MM.1S (cell line): ENCODE data around the gene TRIM54.

ENCODE experiments used
- DNase-seq: peaks from one replicate; pipeline ENCODE4 v3.0.0-alpha.2; 2015
- H2AFZ ChIP-seq: fragments of 300-600 bp; sonication (generic); 2 replicates; pipeline ENCODE4 v1.6.0; 2016; ENCODE audit warnings: antibody characterized with exemption, low read length
- H3F3A ChIP-seq: fragments of 300-600 bp; sonication (generic); 2 replicates; pipeline ENCODE4 v1.6.1; 2016; ENCODE audit warnings: mild to moderate bottlenecking, antibody characterized with exemption, low read length, moderate library complexity, mixed read lengths; ENCODE audit not compliant: insufficient read depth
- H3K27ac ChIP-seq: fragments of 300-600 bp; sonication (generic); 2 replicates; pipeline ENCODE4 v1.5.1; 2016; ENCODE audit warnings: mild to moderate bottlenecking, low read length
- H3K27me3 ChIP-seq: fragments of 300-600 bp; sonication (generic); replicated peaks from 2 replicates; pipeline ENCODE4 v1.6.0; 2016; ENCODE audit warnings: low read length; ENCODE audit not compliant: insufficient read depth
- H3K36me3 ChIP-seq: fragments of 300-600 bp; sonication (generic); replicated peaks from 2 replicates; pipeline ENCODE4 v1.6.1; 2016; ENCODE audit warnings: mild to moderate bottlenecking, low read length, mixed read lengths; ENCODE audit not compliant: insufficient read depth
- H3K4me1 ChIP-seq: fragments of 300-600 bp; sonication (generic); 2 replicates; pipeline ENCODE4 v1.6.1; 2016; ENCODE audit warnings: low read length, mixed read lengths
- H3K4me2 ChIP-seq: fragments of 300-600 bp; sonication (generic); 2 replicates; pipeline ENCODE4 v1.6.0; 2016; ENCODE audit warnings: low read depth, low read length
- H3K4me3 ChIP-seq: fragments of 300-600 bp; sonication (generic); 2 replicates; pipeline ENCODE4 v1.5.1; 2016; ENCODE audit warnings: low read length, mixed read lengths
- H3K79me2 ChIP-seq: fragments of 300-600 bp; sonication (generic); 2 replicates; pipeline ENCODE4 v1.6.1; 2016; ENCODE audit warnings: mixed run types, low read length, mixed read lengths
- H3K9ac ChIP-seq: fragments of 300-600 bp; sonication (generic); 2 replicates; pipeline ENCODE4 v1.6.1; 2016; ENCODE audit warnings: low read length, mixed read lengths
- H3K9me2 ChIP-seq: fragments of 300-600 bp; sonication (generic); replicated peaks from 2 replicates; pipeline ENCODE4 v1.6.1; 2016; ENCODE audit warnings: mild to moderate bottlenecking, low read length, mixed read lengths; ENCODE audit not compliant: insufficient read depth
- H3K9me3 ChIP-seq: fragments of 300-600 bp; sonication (generic); replicated peaks from 2 replicates; pipeline ENCODE4 v1.6.1; 2016; ENCODE audit warnings: mild to moderate bottlenecking, low read length, mixed read lengths; ENCODE audit not compliant: insufficient read depth
- H4K20me1 ChIP-seq: fragments of 300-600 bp; sonication (generic); 2 replicates; pipeline ENCODE4 v1.6.1; 2016; ENCODE audit warnings: mild to moderate bottlenecking, low read length, moderate library complexity, mixed read lengths; ENCODE audit not compliant: insufficient read depth
- EZH2 ChIP-seq: fragments of 300-600 bp; sonication (generic); optimal IDR thresholded peaks from 2 replicates; pipeline ENCODE3; 2017; ENCODE audit warnings: low read depth, mild to moderate bottlenecking, antibody characterized with exemption, low read length, mixed read lengths
- EZH2phosphoT487 ChIP-seq: fragments of 300-600 bp; sonication (generic); IDR thresholded peaks from 2 replicates; pipeline ENCODE4 v1.6.1; 2018; ENCODE audit warnings: antibody characterized with exemption, low read length
- TF ChIP-seq, protein P1 (sequence below): fragments of 300-600 bp; sonication (generic); IDR thresholded peaks from 2 replicates; pipeline ENCODE4 v1.5.1; 2016; ENCODE audit warnings: antibody characterized with exemption, low read length, mixed read lengths

The TRIM54 gene

DNA sequence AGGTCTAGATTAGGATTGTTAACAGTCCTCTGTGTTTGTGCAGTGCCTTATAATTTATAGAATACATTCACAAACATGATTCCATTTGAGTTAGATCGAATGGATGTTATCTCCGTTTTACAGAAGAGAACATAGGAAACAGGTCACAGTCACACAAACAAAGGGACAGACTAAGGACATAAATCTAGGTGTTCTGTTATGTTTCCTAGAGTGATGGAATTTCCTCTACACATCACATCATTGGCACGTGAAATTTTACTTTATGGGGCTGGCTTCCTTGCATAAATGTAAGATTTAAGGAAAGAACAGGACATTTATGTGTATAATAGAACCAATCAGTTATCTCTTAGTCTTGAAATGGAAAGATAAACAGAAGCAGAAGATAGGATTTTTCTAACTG lies 6.4 kb downstream of the TRIM54 start:
- H4K20me1 ChIP-seq: no peaks in the 10 kb centered on the region
- no peaks in the 10 kb centered on the region for H3K79me2 ChIP-seq
- no peak for DNase-seq
- TF ChIP-seq EZH2 (no peak), EZH2phosphoT487 (no peak)
- TF ChIP-seq, protein P1, sequence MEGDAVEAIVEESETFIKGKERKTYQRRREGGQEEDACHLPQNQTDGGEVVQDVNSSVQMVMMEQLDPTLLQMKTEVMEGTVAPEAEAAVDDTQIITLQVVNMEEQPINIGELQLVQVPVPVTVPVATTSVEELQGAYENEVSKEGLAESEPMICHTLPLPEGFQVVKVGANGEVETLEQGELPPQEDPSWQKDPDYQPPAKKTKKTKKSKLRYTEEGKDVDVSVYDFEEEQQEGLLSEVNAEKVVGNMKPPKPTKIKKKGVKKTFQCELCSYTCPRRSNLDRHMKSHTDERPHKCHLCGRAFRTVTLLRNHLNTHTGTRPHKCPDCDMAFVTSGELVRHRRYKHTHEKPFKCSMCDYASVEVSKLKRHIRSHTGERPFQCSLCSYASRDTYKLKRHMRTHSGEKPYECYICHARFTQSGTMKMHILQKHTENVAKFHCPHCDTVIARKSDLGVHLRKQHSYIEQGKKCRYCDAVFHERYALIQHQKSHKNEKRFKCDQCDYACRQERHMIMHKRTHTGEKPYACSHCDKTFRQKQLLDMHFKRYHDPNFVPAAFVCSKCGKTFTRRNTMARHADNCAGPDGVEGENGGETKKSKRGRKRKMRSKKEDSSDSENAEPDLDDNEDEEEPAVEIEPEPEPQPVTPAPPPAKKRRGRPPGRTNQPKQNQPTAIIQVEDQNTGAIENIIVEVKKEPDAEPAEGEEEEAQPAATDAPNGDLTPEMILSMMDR: no peak
- no peak overlapping the region for H2AFZ ChIP-seq
- H3K4me3 ChIP-seq: no peak overlapping the region
- no peaks in the 10 kb centered on the region for H3K27me3 ChIP-seq
- H3K9me2 ChIP-seq: no peaks in the 10 kb centered on the region
- H3K9ac ChIP-seq: no peak overlapping the region
- no peaks in the 10 kb centered on the region for H3K9me3 ChIP-seq
- H3K4me1 ChIP-seq: no peaks in the 10 kb centered on the region
- H3K4me2 ChIP-seq: no peak overlapping the region
- no peaks in the 10 kb centered on the region for H3K36me3 ChIP-seq
- no peaks in the 10 kb centered on the region for H3F3A ChIP-seq
- H3K27ac ChIP-seq: no peak overlapping the region

DNA sequence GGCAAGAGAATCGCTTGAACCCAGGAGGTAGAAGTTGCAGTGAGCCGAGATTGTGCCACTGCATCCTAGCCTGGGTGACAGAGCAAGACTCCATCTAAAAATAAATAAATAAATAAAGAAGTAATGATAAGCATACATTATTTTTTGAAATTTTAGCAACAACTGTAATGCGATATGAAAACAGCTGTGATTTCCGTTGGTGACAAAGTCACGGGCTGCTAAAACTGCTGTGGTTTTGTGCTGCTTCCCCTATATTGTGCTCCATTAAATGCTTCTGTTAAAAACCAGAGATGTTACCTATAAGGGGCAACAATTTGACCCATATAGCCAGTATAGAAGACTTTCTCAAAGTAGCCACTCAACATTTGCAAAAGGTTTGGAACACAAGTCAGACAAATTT lies 8.3 kb downstream of the TRIM54 start:
- H3K27ac ChIP-seq: no peak overlapping the region
- no peaks in the 10 kb centered on the region for H3K4me1 ChIP-seq
- no peak for TF ChIP-seq EZH2
- no peak for TF ChIP-seq EZH2phosphoT487
- TF ChIP-seq, protein P1: no peak

DNA sequence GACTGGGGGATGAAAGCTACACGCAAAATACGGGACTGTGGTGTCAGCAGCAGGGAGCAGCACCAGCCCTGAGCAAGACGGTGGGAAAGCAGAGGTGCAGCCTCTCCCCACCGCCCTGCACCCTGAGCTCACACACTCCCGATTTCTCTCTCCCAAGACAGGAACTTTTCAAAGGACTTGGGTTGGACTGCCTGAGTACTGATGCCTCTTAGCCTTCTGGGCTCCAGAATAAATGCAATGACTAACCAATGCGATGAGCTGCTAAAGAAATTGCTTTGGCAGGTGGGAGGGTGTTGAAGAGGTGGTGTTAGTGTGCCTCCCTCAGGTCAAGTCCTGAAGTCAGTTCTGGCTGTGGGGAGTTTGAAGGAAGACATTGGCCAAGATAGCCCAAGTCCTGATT lies 9.6 kb downstream of the TRIM54 start:
- TF ChIP-seq EZH2phosphoT487: no peak
- no peak for TF ChIP-seq EZH2
- TF ChIP-seq, protein P1: no peak
- DNase-seq: no peak
- H3F3A ChIP-seq: no peaks in the 10 kb centered on the region
- H3K9me2 ChIP-seq: no peaks in the 10 kb centered on the region
- H3K27me3 ChIP-seq: no peaks in the 10 kb centered on the region
- no peaks in the 10 kb centered on the region for H3K79me2 ChIP-seq
- H3K36me3 ChIP-seq: no peaks in the 10 kb centered on the region
- no peak overlapping the region for H3K4me3 ChIP-seq
- H3K4me2 ChIP-seq: no peak overlapping the region
- no peaks in the 10 kb centered on the region for H4K20me1 ChIP-seq
- no peaks in the 10 kb centered on the region for H3K9me3 ChIP-seq
- no peak overlapping the region for H3K9ac ChIP-seq
- H3K27ac ChIP-seq: no peak overlapping the region
- no peaks in the 10 kb centered on the region for H3K4me1 ChIP-seq
- H2AFZ ChIP-seq: no peak overlapping the region

More for the DNA sequence above, 8.3 kb downstream of the TRIM54 start:
- H3K4me3 ChIP-seq: no peak overlapping the region
- no peaks in the 10 kb centered on the region for H4K20me1 ChIP-seq
- H3F3A ChIP-seq: no peaks in the 10 kb centered on the region
- H3K79me2 ChIP-seq: no peaks in the 10 kb centered on the region
- no peaks in the 10 kb centered on the region for H3K9me2 ChIP-seq
- no peak overlapping the region for H3K4me2 ChIP-seq
- H2AFZ ChIP-seq: no peak overlapping the region
- no peaks in the 10 kb centered on the region for H3K36me3 ChIP-seq
- H3K9ac ChIP-seq: no peak overlapping the region
- no peak for DNase-seq
- no peaks in the 10 kb centered on the region for H3K27me3 ChIP-seq
- H3K9me3 ChIP-seq: no peaks in the 10 kb centered on the region
